Spinal cord (tissue), 4 donors: Measurements from ENCODE around the gene PNP. TPM values are rescaled to one million over a fixed set of nuclear protein-coding genes. Genes with fewer than 3 reads are reported as not detected.

Experiments
- polyA plus RNA-seq, 2 donors: library from polyadenylated mRNA; unstranded; fragments of 120-200 nt; gene quantifications; one replicate each; pipeline ENCODE4 v1.2.1, GENCODE V29; 2013; ENCODE audit not compliant: insufficient read length in 2 of 2
- total RNA-seq, 2 donors: library from RNA; depleted of rRNA in 1 of 2; stranded (reverse); fragments of 120-200 nt in 1 of 2; fragments of >200 nt in 1 of 2; gene quantifications; one replicate each; pipeline versions ENCODE4 v1.2.3 to v1.2.4, GENCODE V29; 2013 to 2014

The PNP gene
- total and polyA plus RNA-seq, 4 donors = 20.9 to 27.3 (median 24.5) TPM

Other genes starting within 250 kb of the PNP start
- gene OR11H6, start 245.7 kb upstream of the PNP start, total RNA-seq = not detected
- gene OR11H6, start 245.7 kb upstream of the PNP start, polyA plus RNA-seq = not detected
- gene OR11H7, start 240.4 kb upstream of the PNP start, total RNA-seq = not detected
- gene OR11H7, start 240.4 kb upstream of the PNP start, polyA plus RNA-seq = under 1 TPM; 0.27 to 0.33 TPM
- gene OR11H4, start 230.1 kb upstream of the PNP start, total RNA-seq = not detected
- gene OR11H4, start 230.1 kb upstream of the PNP start, polyA plus RNA-seq = not detected
- 10 to 100 TPM; 30.5 to 38.1 TPM for gene TTC5, start 163.5 kb upstream of the PNP start, total RNA-seq
- gene TTC5, start 163.5 kb upstream of the PNP start, polyA plus RNA-seq = 10 to 100 TPM; 25.5 to 25.8 TPM
- 10 to 100 TPM; 55.7 to 62.3 TPM for gene CCNB1IP1, start 136.1 kb upstream of the PNP start, total RNA-seq
- 10 to 100 TPM; 64.5 to 68.4 TPM for gene CCNB1IP1, start 136.1 kb upstream of the PNP start, polyA plus RNA-seq
- 10 to 100 TPM; 20.4 to 29.5 TPM for gene PARP2, start 125.8 kb upstream of the PNP start, total RNA-seq
- gene PARP2, start 125.8 kb upstream of the PNP start, polyA plus RNA-seq = 10 to 100 TPM; 66.2 to 66.5 TPM
- 10 to 100 TPM in 1 of 2 donors, 1 to 10 TPM in 1; 9.6 to 21.8 TPM for gene TEP1, start 55.9 kb upstream of the PNP start, total RNA-seq
- 10 to 100 TPM; 14.0 to 18.2 TPM for gene TEP1, start 55.9 kb upstream of the PNP start, polyA plus RNA-seq
- gene KLHL33, start 33.2 kb upstream of the PNP start, total RNA-seq = 1 to 10 TPM in 1 of 2 donors, under 1 TPM in 1; 0.89 to 2.1 TPM
- under 1 TPM; 0.46 to 0.72 TPM for gene KLHL33, start 33.2 kb upstream of the PNP start, polyA plus RNA-seq
- gene OSGEP, start 14.6 kb upstream of the PNP start, total RNA-seq = 10 to 100 TPM; 34.6 to 58.6 TPM
- gene OSGEP, start 14.6 kb upstream of the PNP start, polyA plus RNA-seq = 10 to 100 TPM; 65.2 to 90.7 TPM
- gene APEX1, start 14.2 kb upstream of the PNP start, total RNA-seq = 10 to 100 TPM; 40.8 to 80.9 TPM
- gene APEX1, start 14.2 kb upstream of the PNP start, polyA plus RNA-seq = 100 to 1,000 TPM; 177 to 182 TPM
- 10 to 100 TPM; 25.8 to 27.1 TPM for gene PIP4P1, start 8.0 kb upstream of the PNP start, total RNA-seq
- 10 to 100 TPM; 59.3 to 64.4 TPM for gene PIP4P1, start 8.0 kb upstream of the PNP start, polyA plus RNA-seq
- under 1 TPM in 1 of 2 donors, not detected in 1; 0.28 TPM for gene RNASE10, start 36.1 kb downstream of the PNP start, total RNA-seq
- gene RNASE10, start 36.1 kb downstream of the PNP start, polyA plus RNA-seq = not detected
- gene RNASE9, start 91.6 kb downstream of the PNP start, total RNA-seq = not detected
- gene RNASE9, start 91.6 kb downstream of the PNP start, polyA plus RNA-seq = not detected
- gene RNASE11, start 118.6 kb downstream of the PNP start, total RNA-seq = not detected
- gene RNASE11, start 118.6 kb downstream of the PNP start, polyA plus RNA-seq = not detected
- gene RNASE12, start 122.0 kb downstream of the PNP start, total RNA-seq = not detected
- gene RNASE12, start 122.0 kb downstream of the PNP start, polyA plus RNA-seq = not detected
- gene OR6S1, start 172.3 kb downstream of the PNP start, total RNA-seq = not detected
- not detected for gene OR6S1, start 172.3 kb downstream of the PNP start, polyA plus RNA-seq
- 10 to 100 TPM; 10.8 to 13.8 TPM for gene RNASE4, start 215.2 kb downstream of the PNP start, total RNA-seq
- 1 to 10 TPM in 1 of 2 donors, under 1 TPM in 1; 0.48 to 2.3 TPM for gene RNASE4, start 215.2 kb downstream of the PNP start, polyA plus RNA-seq
- 1 to 10 TPM; 2.6 to 6.0 TPM for gene ANG, start 219.4 kb downstream of the PNP start, total RNA-seq
- 1 to 10 TPM; 1.4 to 2.8 TPM for gene ANG, start 219.4 kb downstream of the PNP start, polyA plus RNA-seq